GM12878 (cell line): ENCODE measurements around the gene HAUS7. TPM values are rescaled to one million over a fixed set of nuclear protein-coding genes. Genes with fewer than 3 reads are reported as not detected.

Experiments used
- ATAC-seq: fragments of 200-7000 bp; cut with Tn5 transposase; 3 replicates; pipeline ENCODE4 v1.9.1; 2020; ENCODE audit warnings: mild to moderate bottlenecking, moderate library complexity
- Bru-seq: library from RNA; stranded (reverse); fragments of 400-500 nt; gene quantifications from one replicate; lab custom pipeline; 2021; lab: Mats Ljungman, UMichigan
- BruChase-seq, 2 experiments: library from RNA; stranded (reverse); fragments of 400-500 nt; gene quantifications; one replicate each; lab custom pipeline; 2021; lab: Mats Ljungman, UMichigan
- BruUV-seq: library from RNA; stranded (reverse); fragments of 400-500 nt; replicated peaks from 2 replicates; lab custom pipeline; 2021; lab: Mats Ljungman, UMichigan
- CTCF ChIA-PET: fragments of 300-600 bp; sonication (Branson Sonifier 250); formaldehyde crosslinking; extraction: SDS; loops from one replicate; lab custom pipeline; 2021; ENCODE audit warnings: inconsistent platforms; lab: Yijun Ruan, JAX
- POLR2A ChIA-PET: fragments of 350-600 bp; formaldehyde crosslinking; extraction: SDS; loops from one replicate; lab custom pipeline; 2021; ENCODE audit warnings: inconsistent platforms; lab: Charles Lee
- RAD21 ChIA-PET: fragments of 300-600 bp; sonication (Branson Sonifier 250); formaldehyde crosslinking; loops from one replicate; lab custom pipeline; 2023; ENCODE audit warnings: antibody characterized with exemption; ENCODE audit not compliant: unreplicated experiment; lab: Charles Lee
- SMC1A ChIA-PET: fragments of 300-600 bp; sonication (Branson Sonifier 250); formaldehyde crosslinking; loops from one replicate; lab custom pipeline; 2023; ENCODE audit not compliant: unreplicated experiment, uncharacterized antibody; lab: Charles Lee
- DNase-seq: peaks from one replicate; pipeline ENCODE4 v3.0.0-alpha.2; 2011; ENCODE audit warnings: low read depth, low spot score
- FAIRE-seq: peaks from 3 replicates; lab custom pipeline; 2011; peaks lifted over from hg19 to GRCh38; lab: Jason Lieb, UNC
- H2AFZ ChIP-seq: 2 replicates; pipeline ENCODE4 v1.6.0; 2011; ENCODE audit warnings: low read depth, low read length, control low read depth; ENCODE audit not compliant: control insufficient read depth
- H3K27ac ChIP-seq: 2 replicates; pipeline ENCODE4 v1.5.1; 2011; ENCODE audit warnings: control low read depth; ENCODE audit not compliant: control insufficient read depth, insufficient read depth
- H3K27me3 ChIP-seq, 2 experiments: replicated peaks in 1 of 2; 2 replicates each; pipeline versions ENCODE4 v1.6.0 to v1.6.1; 2011; ENCODE audit warnings: low read length in 1 of 2; ENCODE audit not compliant: control insufficient read depth in 2 of 2, insufficient read depth in 2 of 2
- H3K36me3 ChIP-seq, 2 experiments: 2 replicates each; pipeline ENCODE4 v1.5.1; 2011; ENCODE audit warnings: low read length in 1 of 2; ENCODE audit not compliant: control insufficient read depth in 2 of 2, insufficient read depth in 2 of 2
- H3K4me1 ChIP-seq: 2 replicates; pipeline ENCODE4 v1.6.1; 2011; ENCODE audit warnings: mild to moderate bottlenecking, low read length, moderate library complexity, mixed read lengths; ENCODE audit not compliant: control insufficient read depth, insufficient read depth
- H3K4me2 ChIP-seq: 2 replicates; pipeline ENCODE4 v1.6.0; 2011; ENCODE audit warnings: control low read depth; ENCODE audit not compliant: control insufficient read depth, insufficient read depth
- H3K4me3 ChIP-seq: fragments of 200-600 bp; sonication (generic); 2 replicates; pipeline ENCODE4 v1.5.1; 2016
- H3K79me2 ChIP-seq: 2 replicates; pipeline ENCODE4 v1.6.0; 2011; ENCODE audit warnings: low read length; ENCODE audit not compliant: control insufficient read depth, insufficient read depth
- H3K9ac ChIP-seq: 2 replicates; pipeline ENCODE4 v1.8.0; 2011; ENCODE audit warnings: low read length, control low read depth, mixed read lengths; ENCODE audit not compliant: control insufficient read depth, insufficient read depth
- H3K9me3 ChIP-seq: replicated peaks from 3 replicates; pipeline ENCODE4 v1.5.1; 2011; ENCODE audit warnings: mild to moderate bottlenecking, low read length; ENCODE audit not compliant: control insufficient read depth, insufficient read depth
- H4K20me1 ChIP-seq: 2 replicates; pipeline ENCODE4 v1.6.0; 2011; ENCODE audit not compliant: control insufficient read depth, insufficient read depth
- BHLHE40 ChIP-seq, 2 experiments: fragments of 450-650 bp in 1 of 2; IDR thresholded peaks; 2 replicates each; pipeline ENCODE4 v1.6.1; 2011 to 2017; ENCODE audit warnings: low read depth in 2 of 2, borderline replicate concordance in 1 of 2, improper control_type of control experiment in 1 of 2, low read length in 1 of 2, mild to moderate bottlenecking in 1 of 2
- CREB1 ChIP-seq: IDR thresholded peaks from 2 replicates; pipeline ENCODE4 v1.6.1; 2012; ENCODE audit warnings: low read depth, mild to moderate bottlenecking, inconsistent platforms
- CREM ChIP-seq: IDR thresholded peaks from 2 replicates; pipeline ENCODE4 v1.6.1; 2014; ENCODE audit warnings: antibody characterized with exemption, low read depth
- E2F4 ChIP-seq: IDR thresholded peaks from 2 replicates; pipeline ENCODE4 v1.6.1; 2012; ENCODE audit warnings: low read depth, low read length, improper control_type of control experiment
- GABPA ChIP-seq: IDR thresholded peaks from 2 replicates; pipeline ENCODE4 v1.6.1; 2014; ENCODE audit warnings: antibody characterized with exemption, low read depth, mild to moderate bottlenecking, inconsistent platforms
- LARP7 ChIP-seq: fragments of 450-650 bp; IDR thresholded peaks from 2 replicates; pipeline ENCODE4 v1.6.1; 2017; ENCODE audit warnings: mild to moderate bottlenecking
- NFYB ChIP-seq: IDR thresholded peaks from 2 replicates; pipeline ENCODE4 v1.6.1; 2011; ENCODE audit warnings: low read depth, mild to moderate bottlenecking, low read length, improper control_type of control experiment, moderate library complexity; ENCODE audit not compliant: insufficient read depth
- PAX8 ChIP-seq: fragments of 450-650 bp; IDR thresholded peaks from 2 replicates; pipeline ENCODE4 v1.6.1; 2017; ENCODE audit warnings: mild to moderate bottlenecking, moderate library complexity
- PKNOX1 ChIP-seq: fragments of 450-650 bp; IDR thresholded peaks from 2 replicates; pipeline ENCODE4 v1.6.1; 2016; ENCODE audit warnings: mild to moderate bottlenecking
- POLR2A ChIP-seq: IDR thresholded peaks from 2 replicates; pipeline ENCODE4 v1.6.1; 2011; ENCODE audit warnings: low read depth, mild to moderate bottlenecking, low read length
- RAD21 ChIP-seq: IDR thresholded peaks from 2 replicates; pipeline ENCODE4 v1.6.1; 2011; ENCODE audit warnings: mild to moderate bottlenecking, low read depth, low read length, moderate library complexity; ENCODE audit not compliant: insufficient read depth
- RB1 ChIP-seq: fragments of 450-650 bp; formaldehyde crosslinking; IDR thresholded peaks from 2 replicates; pipeline ENCODE4 v1.6.1; 2017; ENCODE audit warnings: mild to moderate bottlenecking, borderline replicate concordance
- SIN3A ChIP-seq: IDR thresholded peaks from 2 replicates; pipeline ENCODE4 v1.6.1; 2012; ENCODE audit warnings: low read depth, low read length, improper control_type of control experiment
- SMARCA5 ChIP-seq: fragments of 450-650 bp; IDR thresholded peaks from 2 replicates; pipeline ENCODE4 v1.6.1; 2017; ENCODE audit warnings: mild to moderate bottlenecking
- SUPT20H ChIP-seq: IDR thresholded peaks from 2 replicates; pipeline ENCODE4 v1.6.1; 2011; ENCODE audit warnings: low read depth, mild to moderate bottlenecking, low read length, moderate library complexity, borderline replicate concordance; ENCODE audit not compliant: control insufficient read depth
- WGBS: methylation state at CpG from one replicate; pipeline ENCODE4 v1.1.6; 2016; ENCODE audit warnings: low lambda C conversion rate; ENCODE audit not compliant: insufficient replicate concordance, insufficient coverage; ENCODE audit errors: missing lambda C conversion rate; 5-methylcytosine and 5-hydroxymethylcytosine counted together
- in situ Hi-C: fragments of 300-500 bp; cut with MboI; formaldehyde crosslinking; loops from 9 replicates; pipeline ENCODE4 v1.14.3; 2018; ENCODE audit warnings: mixed read lengths
- intact Hi-C: fragments of 100-400 bp; cut with micrococcal nuclease; formaldehyde crosslinking; loops from one replicate; pipeline ENCODE4 v1.14.2; 2022; ENCODE audit not compliant: unreplicated experiment
- long read RNA-seq, 2 experiments: library from polyadenylated mRNA; unstranded; transcript quantifications; one replicate each; pipeline ENCODE4 v2.0.0, GENCODE V29; 2019 to 2020
- polyA minus RNA-seq, 3 experiments: library from RNA; depleted of rRNA, polyadenylated mRNA; stranded (reverse); fragments of >200 nt; gene quantifications; 2 replicates each; pipeline ENCODE4 v1.2.3, GENCODE V29; 2011
- polyA plus RNA-seq, 11 experiments: library from polyadenylated mRNA; depleted of rRNA in 4 of 11; unstranded in 6 of 11; stranded (reverse) in 5 of 11; fragments of >200 nt; fragmentation: Nextera tagmentation in 4 of 11; fragmentation: Illumina TruSeq in 1 of 11; extraction: Ambion mirVana in 4 of 11; extraction: Trizol in 1 of 11; gene quantifications; 1 replicate in 1 of 11; 2 replicates in 10 of 11; pipeline versions ENCODE4 v1.2.1 to v1.2.3, GENCODE V29; 2011 to 2016; ENCODE audit warnings: inconsistent platforms in 2 of 11, missing spikeins in 2 of 11, low read depth in 1 of 11
- total RNA-seq, 4 experiments: library from RNA; depleted of rRNA in 3 of 4; stranded (reverse); fragments of >200 nt in 3 of 4; fragmentation: Illumina TruSeq in 1 of 4; extraction: Trizol in 1 of 4; gene quantifications; 2 replicates each; pipeline versions ENCODE4 v1.2.1 to v1.2.3, GENCODE V29; 2013 to 2021

The HAUS7 gene
- 11.0 and 11.4 TPM in 2 replicates for total RNA-seq (2013; cell fraction: nucleolus; rRNA removed)
- total RNA-seq (2014; rRNA removed) (20.5 and 26.2 TPM in 2 replicates), total RNA-seq (2014; rRNA removed; fragmentation: Illumina TruSeq; extraction: Trizol) (22.1 and 22.7 TPM in 2 replicates), total RNA-seq (2021) (40.5 and 44.5 TPM in 2 replicates), polyA plus RNA-seq (2011; rRNA removed) (12.7 and 20.3 TPM in 2 replicates), polyA plus RNA-seq (2014; fragmentation: Illumina TruSeq; extraction: Trizol) (8.0 and 16.6 TPM in 2 replicates), polyA plus RNA-seq (2014; fragmentation: Nextera tagmentation; extraction: Ambion mirVana) (10 to 100 TPM in 1 of 2 experiments, 1 to 10 TPM in 1; 6.7 to 15.6 TPM), polyA plus RNA-seq (2014; rRNA removed) (36.5 and 45.2 TPM in 2 replicates), polyA plus RNA-seq (2016; fragmentation: Nextera tagmentation; extraction: Ambion mirVana) (10 to 100 TPM; 61.0 to 63.3 TPM), polyA minus RNA-seq (2011; rRNA and poly(A)+ RNA removed) (20.2 and 37.0 TPM in 2 replicates), Bru-seq, nascent RNA (percentile 20 among the genes with signal in this experiment), BruChase-seq, experiment 1, labeled RNA remaining after a 6-hour chase (percentile 17 among the genes with signal in this experiment), BruChase-seq, experiment 2, labeled RNA remaining after a 2-hour chase (percentile 18 among the genes with signal in this experiment)
- polyA plus RNA-seq (2011; ENCODE audit: low read depth), result 5.0 TPM
- 39.1 and 47.7 TPM in 2 replicates for polyA plus RNA-seq (2011; cell fraction: cytosol; rRNA removed)
- polyA plus RNA-seq (2011; cell fraction: nucleus; rRNA removed), result 52.3 and 76.7 TPM in 2 replicates
- 15.2 and 15.5 TPM in 2 replicates for polyA plus RNA-seq (2012)
- polyA minus RNA-seq (2011; cell fraction: cytosol; rRNA and poly(A)+ RNA removed), result 7.1 and 10.3 TPM in 2 replicates
- polyA minus RNA-seq (2011; cell fraction: nucleus; rRNA and poly(A)+ RNA removed), result 12.3 and 16.2 TPM in 2 replicates
- long read RNA-seq, experiment 1, transcript HAUS7-202 (10 exons, 1,363 nt), result major isoform, 28 of 29 reads
- long read RNA-seq, experiment 1, partial matches to known transcripts, result 1 of 29 reads
- long read RNA-seq, experiment 1, other reads (novel, unspliced or antisense), result 0 of 29 reads
- long read RNA-seq, experiment 2, transcript HAUS7-202 (10 exons, 1,363 nt), result major isoform, 61 of 66 reads
- long read RNA-seq, experiment 2, partial matches to known transcripts, result 4 of 66 reads
- long read RNA-seq, experiment 2, other reads (novel, unspliced or antisense), result 1 of 66 reads

- Histone ChIP-seq H3K9me3 (no peaks in the 10 kb centered on the region), H3K79me2 (peaks cover 6% of the 10 kb centered on the region), H3K27ac (peak within 1 kb of the TSS; percentile 31; the same call in 1 of the 2 replicates), H2AFZ (peak within 1 kb of the TSS; percentile 63), H3K4me2 (peak within 1 kb of the TSS; percentile 72), H3K9ac (peak within 1 kb of the TSS; percentile 47), H4K20me1 (no peaks in the 10 kb centered on the region), H3K36me3 (no peaks in the 10 kb centered on the region; a peak in 2 of 4 replicates), H3K4me1 (no peaks in the 10 kb centered on the region), H3K27me3 (no peaks in the 10 kb centered on the region; a peak in 1 of 4 replicates), H3K4me3 (peak within 1 kb of the TSS; percentile 87)
- no TSS peak for BruUV-seq
- intact Hi-C loops (loop anchor here (2.0 kb wide), 1 partner anchor 36 kb away; no protein-coding TSS in a partner anchor), in situ Hi-C loops (no loop called here)
- ATAC-seq (peak; percentile 92), DNase-seq (peak; percentile 42), FAIRE-seq (no peak)
- ChIA-PET POLR2A (no interaction called here), SMC1A (interaction anchor here (1.3 kb wide), 1 partner anchor 69 kb away, joined by 3 read pairs; no protein-coding TSS in a partner anchor), RAD21 (no interaction called here), CTCF (interaction anchor here (0.6 to 2.3 kb wide), 4 partner anchors 36 to 529 kb away, joined by 3 to 7 read pairs (median 4); no protein-coding TSS in a partner anchor)
- 42% methylated on average over 39 of the region's 70 CpGs for WGBS
- peak; percentile 74 for TF ChIP-seq E2F4
- 0 out of 2 replicates have a peak, but pooled peaks have one; percentile 35 for TF ChIP-seq LARP7
- TF ChIP-seq CREB1, result peak; percentile 93
- no peak for TF ChIP-seq SIN3A
- peak; percentile 91 for TF ChIP-seq SMARCA5
- TF ChIP-seq RB1, result 0 out of 2 replicates have a peak, but pooled peaks have one; percentile 26
- peak; percentile 93 for TF ChIP-seq CREM
- no peak for TF ChIP-seq PAX8
- peak; percentile 80 for TF ChIP-seq POLR2A
- TF ChIP-seq GABPA, result no peak
- peak; percentile 20; the same call in 1 of the 2 replicates for TF ChIP-seq RAD21
- 0 out of 2 replicates have a peak, but pooled peaks have one; percentile 43 for TF ChIP-seq NFYB
- no peak for TF ChIP-seq SUPT20H
- TF ChIP-seq BHLHE40 (IDR thresholded peaks at IDR 0.05; ENCODE audit: borderline replicate concordance in 1 of 2, low read depth in 2 of 2, low read length in 1 of 2), result peak in 1 of 2 experiments; percentile 2; a peak in 1 of 4 replicates
- TF ChIP-seq PKNOX1, result peak; percentile 96
Measured at GRCh38 chrX:153470411-153471363, at the start of gene HAUS7. HAUS7 (minus strand) TSS chrX:153470576; CDS start chrX:153470557, 19 bp downstream.
